HG03108 (cell line): Measurements from ENCODE around the gene GPR152.
A peak's percentile ranks its signal among the peaks of the same experiment; 100 is the strongest.

Experiments used
- ATAC-seq: cut with Tn5 transposase; IDR thresholded peaks from one replicate; pipeline ENCODE4 v1.9.1; 2021; ENCODE audit warnings: moderate library complexity; ENCODE audit not compliant: unreplicated experiment

GPR152 gene

DNA sequence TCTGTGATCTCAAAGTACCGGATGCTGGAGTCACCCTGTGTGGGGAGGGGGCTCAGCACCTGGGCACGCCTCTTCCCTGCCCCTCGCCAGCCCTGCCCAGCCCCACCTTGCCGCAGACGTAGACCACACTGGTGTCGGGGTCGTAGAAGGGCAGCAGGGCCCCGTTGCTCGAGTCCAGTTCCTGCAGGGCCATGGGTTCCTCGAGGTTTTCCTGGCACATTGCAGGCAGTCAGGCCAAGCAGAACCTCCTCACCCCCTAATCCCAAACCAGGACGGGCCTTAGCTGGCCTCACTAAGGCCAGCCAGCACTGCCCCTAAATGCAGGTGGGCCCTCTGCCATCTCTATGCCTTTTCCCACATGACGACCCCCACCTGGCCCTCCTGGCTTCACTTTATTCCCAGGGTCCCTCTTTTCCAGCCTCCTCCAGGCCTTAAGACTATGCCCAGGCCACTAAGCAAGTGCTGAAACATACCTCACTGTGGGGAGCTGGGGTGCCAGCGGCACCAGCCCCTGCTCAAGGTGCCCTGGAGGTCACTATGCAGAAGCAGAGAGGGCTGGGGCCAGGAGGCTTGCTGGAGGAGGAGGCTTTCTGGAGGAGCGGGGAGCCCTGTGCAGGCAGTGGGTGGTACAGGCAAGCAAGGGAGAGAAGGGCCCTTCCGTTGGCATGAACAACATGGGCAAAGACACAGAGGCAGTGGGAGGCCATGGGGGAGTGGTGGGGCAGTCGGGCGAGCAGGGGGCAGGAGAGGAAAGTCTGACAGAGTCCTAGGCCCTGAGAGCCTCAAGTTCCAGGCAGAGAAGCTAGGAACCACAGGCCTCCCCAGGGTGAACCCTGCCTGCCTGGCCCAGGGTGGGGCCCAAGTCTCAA lies 12.1 kb downstream of the GPR152 start:
- no peak for ATAC-seq

DNA sequence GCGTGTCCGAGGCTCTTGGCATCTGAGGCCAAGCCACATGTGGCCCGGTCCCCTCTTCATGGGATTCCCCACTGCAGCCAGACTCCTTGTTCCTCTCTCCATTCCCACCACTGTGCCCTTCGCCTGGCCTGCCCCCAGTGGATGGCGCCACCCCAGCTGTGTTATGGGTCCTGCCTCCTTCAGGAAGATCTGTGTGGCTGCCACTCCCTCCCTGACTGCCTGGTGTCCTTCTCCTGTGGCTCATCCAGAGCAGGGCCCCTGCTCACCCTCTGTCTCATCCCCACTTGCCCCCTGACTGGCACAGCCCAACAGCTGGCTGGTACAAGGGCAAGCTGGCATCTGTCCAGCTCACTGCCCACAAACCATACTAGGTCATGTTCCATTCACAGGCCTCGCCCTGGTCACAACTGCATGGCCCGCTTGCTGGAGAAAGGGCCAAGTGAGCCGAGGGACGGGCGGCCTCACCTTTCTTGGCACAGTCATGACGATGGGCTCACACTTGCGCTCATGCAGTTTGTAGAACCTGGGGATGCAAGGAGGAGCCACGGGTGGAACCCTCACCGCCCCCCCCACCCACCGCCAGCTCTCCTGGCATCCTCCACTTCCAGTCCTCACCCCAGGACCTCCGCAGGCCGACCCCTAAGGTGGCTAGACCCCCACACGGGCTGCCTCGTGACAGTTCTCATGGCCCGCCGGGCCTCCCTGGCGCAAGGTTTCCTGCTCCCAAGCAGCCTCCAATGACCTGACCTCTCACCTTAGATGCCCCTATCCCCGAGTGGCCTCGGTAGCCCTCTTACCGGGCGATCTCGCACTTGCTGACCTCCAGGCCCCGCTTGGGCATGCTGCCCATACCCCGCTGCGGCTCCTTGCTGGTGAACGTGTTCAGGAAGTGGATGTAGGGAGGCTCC lies 13.0 kb downstream of the GPR152 start:
- no peak for ATAC-seq

DNA sequence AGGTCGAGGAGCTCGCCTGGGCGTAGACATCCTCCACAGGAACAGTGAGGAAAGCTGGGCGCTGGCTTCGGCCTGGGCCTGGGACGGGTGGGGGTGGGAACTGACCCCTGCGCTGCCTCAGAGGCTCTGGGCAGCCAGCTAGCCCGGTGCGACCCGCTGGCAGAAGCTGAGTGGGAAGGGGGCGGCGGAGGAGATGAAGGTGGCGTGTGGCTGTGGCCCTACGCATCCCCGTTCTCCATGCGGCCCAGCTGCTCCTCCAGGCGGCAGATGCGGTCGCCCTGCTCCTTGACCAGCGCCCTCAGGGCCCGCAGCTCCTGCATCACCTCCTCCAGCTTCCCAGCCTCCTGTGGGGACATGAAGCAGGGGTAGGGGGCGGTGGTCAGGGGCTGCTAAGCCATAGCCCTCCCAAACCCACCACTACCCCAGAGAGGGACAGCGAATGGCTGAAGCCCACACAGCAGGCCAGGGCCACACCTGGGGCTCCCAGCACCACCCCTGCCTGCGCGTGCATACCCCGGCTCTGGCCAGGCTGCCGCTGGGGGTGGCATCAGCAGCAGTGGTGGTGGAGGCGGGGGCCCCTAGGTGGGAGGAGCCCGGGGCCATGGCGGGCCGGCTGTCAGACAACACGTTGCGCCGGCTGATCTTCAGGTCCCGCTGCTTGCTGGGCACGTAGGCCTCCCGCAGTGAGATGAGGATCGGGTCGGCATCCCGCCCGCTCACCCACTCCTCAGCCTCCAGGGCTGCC lies 14.2 kb downstream of the GPR152 start:
- no peak for ATAC-seq

DNA sequence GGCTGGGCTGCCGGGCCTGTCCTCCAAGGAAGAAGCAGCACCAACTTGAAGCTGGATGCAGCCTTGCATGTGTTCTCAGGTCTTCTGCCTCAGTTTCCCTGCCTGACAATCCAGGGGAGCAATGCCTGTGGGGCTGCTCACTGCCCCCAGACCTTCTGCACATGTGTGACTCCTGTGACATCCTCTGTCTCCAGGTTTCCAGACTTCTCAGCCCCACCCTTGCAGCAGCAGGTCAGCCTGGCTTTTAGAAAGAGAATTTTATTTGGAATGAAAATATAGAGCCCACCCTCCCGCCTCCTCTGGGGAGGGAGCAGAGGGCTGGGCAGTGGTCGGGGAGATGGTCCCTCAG lies 14.7 kb downstream of the GPR152 start:
- no peak for ATAC-seq

DNA sequence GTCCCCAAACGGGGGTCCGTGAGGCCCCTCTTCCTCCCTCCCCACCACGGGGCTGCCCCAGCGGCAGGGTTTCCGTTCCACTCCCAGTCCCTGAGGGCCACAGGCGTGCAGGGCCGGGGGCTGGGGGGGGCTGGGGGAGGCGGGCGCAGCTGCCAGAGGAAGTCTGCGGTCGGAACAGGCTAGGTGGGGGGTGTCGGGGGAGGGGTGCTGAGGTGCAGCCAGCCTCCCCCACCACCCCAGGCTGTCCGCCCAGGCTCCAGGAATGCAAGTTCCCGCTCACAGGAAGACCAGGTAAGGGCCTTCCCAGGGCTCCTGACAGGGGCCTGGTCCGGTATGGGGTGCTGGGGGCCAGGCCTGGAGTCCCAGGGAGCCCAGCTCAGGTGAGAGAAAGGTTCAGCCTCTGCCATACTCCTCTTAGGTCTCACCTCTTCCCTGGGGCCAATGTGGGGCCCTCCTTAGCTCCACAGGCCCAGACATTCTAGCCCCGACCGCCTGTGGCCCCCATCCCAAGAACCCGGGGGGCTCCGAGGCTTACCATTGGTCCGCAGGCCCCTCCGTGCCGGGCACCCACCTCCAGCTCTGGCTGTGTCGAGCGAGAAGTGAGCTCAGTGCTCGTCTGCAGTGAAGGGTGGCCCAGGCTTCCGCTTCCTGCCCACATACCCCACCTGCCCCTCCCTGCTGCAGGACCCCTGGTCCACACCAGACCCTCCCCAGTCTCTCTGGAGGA lies 15.3 kb downstream of the GPR152 start, which contains the start of gene PTPRCAP:
TSS of gene PTPRCAP (minus strand) at position 601 of the 727 bp plus-strand sequence. CDS start at position 538, 63 bp downstream.
- ATAC-seq, result no peak

DNA sequence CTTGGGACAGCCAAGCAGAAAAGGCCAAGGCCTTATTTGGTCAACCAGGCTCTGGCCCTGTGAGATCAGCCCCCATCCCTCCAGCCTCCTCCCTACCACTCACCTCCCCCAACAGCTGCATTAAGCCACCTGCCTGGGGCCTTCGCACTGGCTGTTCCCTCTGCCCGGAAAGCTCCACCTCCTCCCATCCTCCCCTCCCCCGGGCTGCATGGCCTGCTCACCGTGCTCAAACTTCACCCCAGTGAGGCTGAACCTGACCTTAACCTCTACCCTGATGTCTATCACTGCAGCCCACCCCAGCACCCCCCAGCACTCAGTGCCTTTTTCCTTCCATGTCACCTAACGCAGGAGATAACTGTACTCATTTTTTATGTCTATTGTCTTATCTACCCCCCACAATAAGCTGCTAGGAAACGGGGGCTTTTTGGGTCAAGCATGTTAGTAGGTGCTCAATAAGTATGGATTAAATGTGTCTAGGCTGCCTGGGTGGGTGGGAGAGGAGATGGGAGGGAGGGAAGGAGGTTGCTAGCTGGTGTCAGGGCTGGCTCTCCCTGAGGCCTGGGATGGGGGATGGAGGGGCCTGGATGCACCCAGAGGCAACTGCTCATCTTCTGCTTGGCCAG lies 16.0 kb downstream of the GPR152 start:
- peak; percentile 41 for ATAC-seq

DNA sequence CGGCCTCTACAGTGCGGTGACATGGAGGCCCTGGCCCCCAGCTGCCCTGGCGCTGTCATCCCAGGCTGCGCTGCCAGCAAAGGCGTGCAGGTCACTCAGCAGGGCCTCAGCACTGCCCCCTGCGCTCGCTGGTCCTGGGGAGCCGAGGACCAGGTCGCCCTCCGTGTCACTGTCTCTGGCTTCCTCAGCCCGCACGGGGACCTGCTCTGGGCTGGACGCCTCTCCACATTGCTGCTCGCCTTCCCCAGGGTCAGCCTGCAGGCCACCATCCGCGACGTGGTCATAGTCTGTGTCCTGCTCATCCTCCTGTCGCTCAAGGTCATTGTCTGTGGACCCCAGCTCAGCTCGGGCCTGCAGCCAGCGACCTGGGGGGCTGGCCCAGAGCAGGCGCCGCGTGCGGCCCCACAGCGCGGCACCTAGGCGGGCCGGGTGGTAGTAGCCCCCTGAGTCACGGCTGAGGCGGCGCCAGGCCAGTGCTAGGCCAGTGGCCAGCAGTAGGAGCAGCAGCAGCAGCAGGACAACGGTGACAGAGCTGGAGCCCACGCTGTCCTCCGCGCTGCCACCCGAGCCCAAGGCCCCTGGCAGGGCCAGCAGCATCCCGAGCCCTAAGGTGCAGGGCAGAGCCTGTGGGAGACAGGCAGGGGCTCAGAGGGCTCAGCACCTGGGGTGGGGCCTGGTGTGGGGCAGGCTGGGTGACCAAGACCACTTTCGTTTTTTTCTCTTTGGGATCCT lies 16.6 kb downstream of the GPR152 start:
- ATAC-seq, result no peak

DNA sequence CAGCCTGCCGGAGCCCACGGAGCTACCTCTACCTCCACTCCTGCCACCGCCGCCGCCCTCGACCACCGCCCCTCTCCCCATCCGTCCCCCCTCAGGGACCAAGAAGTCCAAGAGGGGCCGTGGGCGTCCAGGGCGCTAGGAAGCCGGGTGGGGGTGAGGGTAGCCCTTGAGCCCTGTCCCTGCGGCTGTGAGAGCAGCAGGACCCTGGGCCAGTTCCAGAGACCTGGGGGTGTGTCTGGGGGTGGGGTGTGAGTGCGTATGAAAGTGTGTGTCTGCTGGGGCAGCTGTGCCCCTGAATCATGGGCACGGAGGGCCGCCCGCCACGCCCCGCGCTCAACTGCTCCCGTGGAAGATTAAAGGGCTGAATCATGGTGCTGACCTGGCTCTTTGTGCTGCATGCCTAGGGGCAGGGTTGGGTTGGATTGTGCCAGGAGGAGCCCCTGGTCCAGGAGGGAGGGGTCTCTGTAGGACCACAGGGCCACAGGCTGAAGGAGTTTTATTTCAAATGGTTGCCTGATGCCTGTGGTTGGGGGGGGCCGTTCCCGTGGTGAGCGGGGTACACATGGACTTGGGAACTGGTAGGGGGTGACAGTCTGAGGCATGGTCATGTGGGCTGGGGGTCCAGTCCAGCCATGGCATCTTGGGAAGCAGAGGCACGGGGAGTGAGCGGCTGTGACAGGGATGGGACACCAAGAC lies 17.4 kb downstream of the GPR152 start:
- ATAC-seq, result no peak

DNA sequence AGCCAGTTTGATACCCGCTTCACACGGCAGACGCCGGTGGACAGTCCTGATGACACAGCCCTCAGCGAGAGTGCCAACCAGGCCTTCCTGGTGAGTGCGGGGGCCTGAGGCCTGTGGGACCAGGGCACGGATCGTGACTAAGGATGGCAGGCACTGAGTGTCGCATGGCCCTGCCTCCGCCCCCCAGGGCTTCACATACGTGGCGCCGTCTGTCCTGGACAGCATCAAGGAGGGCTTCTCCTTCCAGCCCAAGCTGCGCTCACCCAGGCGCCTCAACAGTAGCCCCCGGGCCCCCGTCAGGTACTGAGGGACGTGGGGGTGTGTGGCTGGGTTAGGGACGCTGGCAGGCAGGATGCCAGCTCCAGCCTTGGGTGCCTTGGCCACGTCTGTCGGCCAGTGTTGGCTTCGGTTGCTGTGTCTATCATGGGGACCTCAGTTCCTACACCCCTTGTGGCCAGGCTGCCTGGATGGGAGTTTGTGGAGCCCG lies 18.1 kb downstream of the GPR152 start:
- ATAC-seq, result no peak

DNA sequence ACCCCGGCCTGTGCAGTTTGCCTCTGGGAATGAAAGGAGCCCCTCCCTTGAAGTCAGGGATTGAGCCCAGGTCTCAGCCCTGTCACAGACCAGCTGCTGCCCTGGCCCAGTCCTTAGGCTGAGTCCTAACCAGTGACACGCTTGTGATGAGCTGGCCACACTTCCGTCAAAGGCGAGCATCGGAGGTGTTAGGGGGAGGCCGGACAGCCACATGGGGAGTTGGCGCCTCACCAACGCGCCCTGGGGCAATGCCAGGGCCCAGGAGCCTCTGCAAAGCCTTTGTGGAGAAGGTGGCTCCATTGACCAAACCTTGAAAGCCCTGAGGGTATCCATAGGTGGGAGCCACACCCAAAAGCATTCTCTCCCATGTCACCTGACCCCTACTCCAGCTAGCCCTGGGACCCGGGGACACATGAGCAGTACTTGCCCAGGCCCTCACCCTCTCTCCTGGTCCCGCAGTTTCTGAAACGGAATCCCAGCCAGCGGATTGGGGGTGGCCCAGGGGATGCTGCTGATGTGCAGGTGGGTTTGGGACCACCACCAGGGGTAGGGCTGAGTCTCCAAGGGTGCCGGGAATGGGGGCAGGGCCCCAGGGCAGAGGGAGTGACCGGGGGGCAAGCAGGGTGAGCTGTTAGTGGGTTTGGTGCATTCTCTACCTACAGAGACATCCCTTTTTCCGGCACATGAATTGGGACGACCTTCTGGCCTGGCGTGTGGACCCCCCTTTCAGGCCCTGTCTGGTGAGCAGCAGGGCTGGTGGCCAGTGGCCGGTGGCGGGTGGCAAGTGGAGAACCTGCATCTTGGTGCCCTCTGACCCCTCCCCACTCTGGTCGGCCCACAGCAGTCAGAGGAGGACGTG lies 18.8 kb downstream of the GPR152 start:
- no peak for ATAC-seq

DNA sequence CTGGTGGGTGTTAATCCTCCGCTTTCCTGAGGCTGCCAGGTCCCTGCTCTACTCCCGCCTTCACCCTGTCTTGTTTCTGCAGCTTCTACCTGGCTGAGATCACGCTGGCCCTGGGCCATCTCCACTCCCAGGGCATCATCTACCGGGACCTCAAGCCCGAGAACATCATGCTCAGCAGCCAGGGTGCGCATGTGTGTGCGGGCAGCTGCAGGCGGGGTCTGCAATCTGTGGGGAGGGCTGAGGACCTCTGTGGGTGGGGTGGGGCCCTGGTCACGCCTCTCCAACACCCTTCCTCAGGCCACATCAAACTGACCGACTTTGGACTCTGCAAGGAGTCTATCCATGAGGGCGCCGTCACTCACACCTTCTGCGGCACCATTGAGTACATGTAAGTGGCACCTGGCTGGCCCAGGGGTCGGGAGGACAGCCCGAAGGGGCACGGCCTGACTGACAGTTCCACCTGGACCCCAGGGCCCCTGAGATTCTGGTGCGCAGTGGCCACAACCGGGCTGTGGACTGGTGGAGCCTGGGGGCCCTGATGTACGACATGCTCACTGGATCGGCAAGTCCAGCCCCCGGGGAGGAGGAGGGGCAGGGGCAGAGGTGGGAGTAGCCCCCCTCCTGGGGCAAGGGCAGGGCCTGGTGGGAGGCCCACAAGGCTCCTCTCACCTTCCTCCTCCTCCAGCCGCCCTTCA lies 19.7 kb downstream of the GPR152 start:
- ATAC-seq, result no peak

DNA sequence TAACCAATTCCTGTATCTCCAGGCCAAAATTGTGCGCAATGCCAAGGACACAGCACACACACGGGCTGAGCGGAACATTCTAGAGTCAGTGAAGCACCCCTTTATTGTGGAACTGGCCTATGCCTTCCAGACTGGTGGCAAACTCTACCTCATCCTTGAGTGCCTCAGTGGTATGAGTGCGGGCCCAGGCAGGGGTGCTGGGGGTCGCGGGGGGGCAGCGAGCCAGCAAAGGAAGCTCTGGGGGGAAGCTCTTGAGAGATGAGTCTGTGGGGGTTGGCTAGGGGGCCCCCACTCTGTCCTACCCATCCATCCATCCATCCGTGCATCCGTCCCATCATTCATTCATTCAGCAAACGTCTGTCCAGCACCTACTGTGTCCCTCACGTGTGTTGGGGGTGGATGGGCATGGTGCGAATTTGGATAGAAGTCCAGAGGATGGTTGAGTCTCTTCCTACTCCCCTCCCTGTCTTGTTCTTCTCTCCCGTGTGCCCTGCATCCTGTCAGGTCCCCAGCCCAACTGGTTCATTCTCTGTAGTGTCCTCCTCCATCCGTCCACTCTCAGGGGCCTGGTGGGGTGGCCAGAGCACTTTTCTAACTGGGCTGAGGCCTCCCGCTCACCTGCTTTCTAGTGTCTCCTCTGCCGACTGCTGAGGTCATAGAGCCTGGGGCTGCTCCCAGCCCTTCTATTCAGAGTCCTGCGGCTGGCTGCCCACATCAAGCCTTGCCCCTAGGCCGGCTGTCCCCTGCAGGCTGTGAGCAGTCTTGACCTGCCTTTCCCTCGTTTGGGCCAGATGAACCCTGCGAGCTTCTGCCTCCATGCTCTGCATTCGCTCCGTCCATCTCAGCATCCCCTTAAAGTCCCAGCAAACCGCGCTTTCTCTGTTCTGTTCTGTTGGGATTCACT lies 20.9 kb downstream of the GPR152 start:
- no peak for ATAC-seq

DNA sequence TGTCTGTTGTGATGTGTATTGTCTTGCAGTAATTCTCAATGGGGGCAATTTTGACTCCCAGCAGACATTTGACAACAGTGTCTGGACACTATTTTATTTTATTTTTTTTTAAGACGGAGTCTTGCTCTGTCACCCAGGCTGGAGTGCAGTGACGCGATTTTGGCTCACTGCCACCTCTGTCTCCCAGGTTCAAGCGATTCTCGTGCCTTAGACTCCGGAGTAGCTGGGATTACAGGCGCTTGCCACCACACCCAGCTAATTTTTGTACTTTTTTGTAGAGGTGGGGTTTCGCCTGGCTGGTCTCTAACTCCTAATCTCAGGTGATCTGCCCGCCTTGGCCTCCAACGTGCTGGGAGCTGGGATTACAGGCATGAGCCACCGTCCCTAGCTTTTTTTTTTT lies 22.8 kb downstream of the GPR152 start:
- no peak for ATAC-seq

DNA sequence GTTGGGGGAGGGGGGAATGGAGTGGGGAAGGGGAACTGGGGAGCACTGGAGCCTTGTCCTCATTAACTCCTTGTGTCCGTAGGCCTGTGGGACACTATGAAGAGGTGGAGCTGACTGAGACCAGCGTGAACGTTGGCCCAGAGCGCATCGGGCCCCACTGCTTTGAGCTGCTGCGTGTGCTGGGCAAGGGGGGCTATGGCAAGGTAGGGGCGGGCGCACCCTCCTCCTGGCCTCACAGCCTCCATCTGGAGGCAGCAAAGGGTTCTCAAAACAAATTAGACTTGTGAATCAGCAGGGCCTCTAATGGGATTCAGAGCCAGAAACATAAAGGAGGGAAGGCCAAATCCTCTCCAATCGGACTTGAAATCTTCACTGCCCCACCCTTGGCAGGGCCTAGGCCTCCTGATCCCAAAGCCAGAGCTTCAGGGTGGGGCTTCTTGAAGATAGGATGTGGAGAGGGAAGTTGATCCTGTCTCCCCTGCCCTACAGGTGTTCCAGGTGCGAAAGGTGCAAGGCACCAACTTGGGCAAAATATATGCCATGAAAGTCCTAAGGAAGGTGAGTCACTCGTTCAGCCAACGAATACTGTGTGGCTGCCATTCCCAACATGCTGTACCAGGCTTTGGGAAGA lies 23.4 kb downstream of the GPR152 start:
- ATAC-seq, result no peak
